B cell (primary cell): ENCODE results near the gene MVB12B.
A peak's percentile ranks its signal among the peaks of the same experiment; 100 is the strongest.

Source experiments
- CTCF ChIP-seq: fragments of 200-600 bp; IDR thresholded peaks from one replicate; pipeline ENCODE4 v1.8.0; 2022; ENCODE audit warnings: antibody characterized with exemption, mild to moderate bottlenecking
- EZH2 ChIP-seq: IDR thresholded peaks from 2 replicates; pipeline ENCODE4 v1.6.1; 2012; ENCODE audit warnings: borderline replicate concordance, low read depth, mild to moderate bottlenecking, moderate library complexity, low read length; ENCODE audit not compliant: insufficient read depth, poor library complexity, severe bottlenecking

GRCh38 chr9:126514037-126514821 is 187.6 kb downstream of the MVB12B start:
- TF ChIP-seq CTCF: peak; percentile 76
- TF ChIP-seq EZH2: no peak
